ENCODE data around the gene NFASC.

GRCh38 chr1:204863024-204863423 lies 7.6 kb upstream of the NFASC start:
- TF ChIP-seq POLR2A (conservative IDR thresholded peaks at IDR 0.05) (no peak), POLR2AphosphoS2 (IDR thresholded peaks at IDR 0.05; ENCODE audit: low read length) (no peak), BHLHE40 (IDR thresholded peaks at IDR 0.05; ENCODE audit: low read length) (no peak), CBX2 (IDR thresholded peaks at IDR 0.05; ENCODE audit: insufficient read depth, low read length, poor library complexity, severe bottlenecking) (no peak), TAF7 (tag; IDR thresholded peaks at IDR 0.05) (no peak), ETV6 (IDR thresholded peaks at IDR 0.05; ENCODE audit: borderline replicate concordance in 1 of 2, low read depth in 2 of 2, low read length in 1 of 2) (no peak), ETV6 (CRISPR knock-in tag; IDR thresholded peaks at IDR 0.05; ENCODE audit: borderline replicate concordance) (no peak), MLX (CRISPR knock-in tag; conservative IDR thresholded peaks at IDR 0.05) (no peak), BRF2 (IDR thresholded peaks at IDR 0.05; ENCODE audit: borderline replicate concordance, insufficient read depth, insufficient read length) (no peak), RBM14 (IDR thresholded peaks at IDR 0.05; ENCODE audit: borderline replicate concordance, insufficient read depth, low read depth, low read length) (no peak), MAFG (tag; conservative IDR thresholded peaks at IDR 0.05) (no peak), ARNT (IDR thresholded peaks at IDR 0.05) (no peak)
- TF ChIP-seq, protein P1, sequence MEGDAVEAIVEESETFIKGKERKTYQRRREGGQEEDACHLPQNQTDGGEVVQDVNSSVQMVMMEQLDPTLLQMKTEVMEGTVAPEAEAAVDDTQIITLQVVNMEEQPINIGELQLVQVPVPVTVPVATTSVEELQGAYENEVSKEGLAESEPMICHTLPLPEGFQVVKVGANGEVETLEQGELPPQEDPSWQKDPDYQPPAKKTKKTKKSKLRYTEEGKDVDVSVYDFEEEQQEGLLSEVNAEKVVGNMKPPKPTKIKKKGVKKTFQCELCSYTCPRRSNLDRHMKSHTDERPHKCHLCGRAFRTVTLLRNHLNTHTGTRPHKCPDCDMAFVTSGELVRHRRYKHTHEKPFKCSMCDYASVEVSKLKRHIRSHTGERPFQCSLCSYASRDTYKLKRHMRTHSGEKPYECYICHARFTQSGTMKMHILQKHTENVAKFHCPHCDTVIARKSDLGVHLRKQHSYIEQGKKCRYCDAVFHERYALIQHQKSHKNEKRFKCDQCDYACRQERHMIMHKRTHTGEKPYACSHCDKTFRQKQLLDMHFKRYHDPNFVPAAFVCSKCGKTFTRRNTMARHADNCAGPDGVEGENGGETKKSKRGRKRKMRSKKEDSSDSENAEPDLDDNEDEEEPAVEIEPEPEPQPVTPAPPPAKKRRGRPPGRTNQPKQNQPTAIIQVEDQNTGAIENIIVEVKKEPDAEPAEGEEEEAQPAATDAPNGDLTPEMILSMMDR (IDR thresholded peaks at IDR 0.05 in 2 of 3, conservative IDR thresholded peaks at IDR 0.05 in 1 of 3; ENCODE audit: insufficient read depth in 2 of 3, low read depth in 1 of 3, low read length in 3 of 3), result no peak
- TF ChIP-seq, protein P2, sequence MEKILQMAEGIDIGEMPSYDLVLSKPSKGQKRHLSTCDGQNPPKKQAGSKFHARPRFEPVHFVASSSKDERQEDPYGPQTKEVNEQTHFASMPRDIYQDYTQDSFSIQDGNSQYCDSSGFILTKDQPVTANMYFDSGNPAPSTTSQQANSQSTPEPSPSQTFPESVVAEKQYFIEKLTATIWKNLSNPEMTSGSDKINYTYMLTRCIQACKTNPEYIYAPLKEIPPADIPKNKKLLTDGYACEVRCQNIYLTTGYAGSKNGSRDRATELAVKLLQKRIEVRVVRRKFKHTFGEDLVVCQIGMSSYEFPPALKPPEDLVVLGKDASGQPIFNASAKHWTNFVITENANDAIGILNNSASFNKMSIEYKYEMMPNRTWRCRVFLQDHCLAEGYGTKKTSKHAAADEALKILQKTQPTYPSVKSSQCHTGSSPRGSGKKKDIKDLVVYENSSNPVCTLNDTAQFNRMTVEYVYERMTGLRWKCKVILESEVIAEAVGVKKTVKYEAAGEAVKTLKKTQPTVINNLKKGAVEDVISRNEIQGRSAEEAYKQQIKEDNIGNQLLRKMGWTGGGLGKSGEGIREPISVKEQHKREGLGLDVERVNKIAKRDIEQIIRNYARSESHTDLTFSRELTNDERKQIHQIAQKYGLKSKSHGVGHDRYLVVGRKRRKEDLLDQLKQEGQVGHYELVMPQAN (IDR thresholded peaks at IDR 0.05; ENCODE audit: borderline replicate concordance), result no peak
- TF ChIP-seq, protein P3, sequence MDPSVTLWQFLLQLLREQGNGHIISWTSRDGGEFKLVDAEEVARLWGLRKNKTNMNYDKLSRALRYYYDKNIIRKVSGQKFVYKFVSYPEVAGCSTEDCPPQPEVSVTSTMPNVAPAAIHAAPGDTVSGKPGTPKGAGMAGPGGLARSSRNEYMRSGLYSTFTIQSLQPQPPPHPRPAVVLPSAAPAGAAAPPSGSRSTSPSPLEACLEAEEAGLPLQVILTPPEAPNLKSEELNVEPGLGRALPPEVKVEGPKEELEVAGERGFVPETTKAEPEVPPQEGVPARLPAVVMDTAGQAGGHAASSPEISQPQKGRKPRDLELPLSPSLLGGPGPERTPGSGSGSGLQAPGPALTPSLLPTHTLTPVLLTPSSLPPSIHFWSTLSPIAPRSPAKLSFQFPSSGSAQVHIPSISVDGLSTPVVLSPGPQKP (CRISPR knock-in tag; IDR thresholded peaks at IDR 0.05), result no peak

All from K562 (cell line).